22Rv1 (cell line): ENCODE results near the gene RPL22.

Experiments used
- H3K27ac ChIP-seq: fragments of 450-650 bp; 2 replicates; pipeline ENCODE4 v1.5.1; 2017
- ZFX ChIP-seq: fragments of 450-650 bp; IDR thresholded peaks from 2 replicates; pipeline ENCODE4 v1.6.1; 2017; ENCODE audit warnings: antibody characterized with exemption, borderline replicate concordance
- TF ChIP-seq, protein P1 (sequence below): fragments of 450-650 bp; IDR thresholded peaks from 2 replicates; pipeline ENCODE4 v1.5.1; 2017; ENCODE audit warnings: mild to moderate bottlenecking

The RPL22 gene

DNA sequence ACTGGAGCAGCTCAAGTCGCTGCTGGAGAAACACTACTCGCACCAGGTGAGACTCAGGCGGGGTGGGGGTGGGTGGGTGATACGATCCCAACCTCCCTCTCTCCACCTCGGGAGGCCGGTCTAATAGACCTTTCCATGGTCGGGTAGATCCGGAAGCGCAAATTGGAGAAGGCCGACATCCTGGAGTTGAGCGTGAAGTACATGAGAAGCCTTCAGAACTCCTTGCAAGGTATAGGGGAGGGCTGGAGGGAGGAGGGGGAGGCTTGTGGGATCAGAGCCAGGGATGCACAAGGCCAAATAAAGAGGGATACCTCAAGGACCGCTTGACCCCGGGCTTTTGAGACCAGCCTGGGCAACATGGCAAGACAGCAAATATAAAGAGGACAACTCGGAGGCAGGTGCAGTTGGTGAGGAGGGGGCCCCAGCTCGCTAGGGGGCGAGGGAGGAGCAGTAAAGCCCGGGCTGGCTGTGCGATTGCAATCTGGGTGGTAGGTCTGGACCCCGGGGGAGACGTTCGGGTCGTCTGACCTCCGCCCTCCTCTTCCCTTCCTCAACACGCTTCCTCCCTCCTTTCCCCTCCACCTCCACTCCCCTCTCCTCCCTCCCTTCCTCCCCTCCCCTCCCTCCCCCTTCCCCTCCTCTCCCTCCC, 45.1 kb upstream of the RPL22 start:
- H3K27ac ChIP-seq: no peak overlapping the region
- no peak for TF ChIP-seq ZFX
- TF ChIP-seq, protein P1, sequence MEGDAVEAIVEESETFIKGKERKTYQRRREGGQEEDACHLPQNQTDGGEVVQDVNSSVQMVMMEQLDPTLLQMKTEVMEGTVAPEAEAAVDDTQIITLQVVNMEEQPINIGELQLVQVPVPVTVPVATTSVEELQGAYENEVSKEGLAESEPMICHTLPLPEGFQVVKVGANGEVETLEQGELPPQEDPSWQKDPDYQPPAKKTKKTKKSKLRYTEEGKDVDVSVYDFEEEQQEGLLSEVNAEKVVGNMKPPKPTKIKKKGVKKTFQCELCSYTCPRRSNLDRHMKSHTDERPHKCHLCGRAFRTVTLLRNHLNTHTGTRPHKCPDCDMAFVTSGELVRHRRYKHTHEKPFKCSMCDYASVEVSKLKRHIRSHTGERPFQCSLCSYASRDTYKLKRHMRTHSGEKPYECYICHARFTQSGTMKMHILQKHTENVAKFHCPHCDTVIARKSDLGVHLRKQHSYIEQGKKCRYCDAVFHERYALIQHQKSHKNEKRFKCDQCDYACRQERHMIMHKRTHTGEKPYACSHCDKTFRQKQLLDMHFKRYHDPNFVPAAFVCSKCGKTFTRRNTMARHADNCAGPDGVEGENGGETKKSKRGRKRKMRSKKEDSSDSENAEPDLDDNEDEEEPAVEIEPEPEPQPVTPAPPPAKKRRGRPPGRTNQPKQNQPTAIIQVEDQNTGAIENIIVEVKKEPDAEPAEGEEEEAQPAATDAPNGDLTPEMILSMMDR: no peak

DNA sequence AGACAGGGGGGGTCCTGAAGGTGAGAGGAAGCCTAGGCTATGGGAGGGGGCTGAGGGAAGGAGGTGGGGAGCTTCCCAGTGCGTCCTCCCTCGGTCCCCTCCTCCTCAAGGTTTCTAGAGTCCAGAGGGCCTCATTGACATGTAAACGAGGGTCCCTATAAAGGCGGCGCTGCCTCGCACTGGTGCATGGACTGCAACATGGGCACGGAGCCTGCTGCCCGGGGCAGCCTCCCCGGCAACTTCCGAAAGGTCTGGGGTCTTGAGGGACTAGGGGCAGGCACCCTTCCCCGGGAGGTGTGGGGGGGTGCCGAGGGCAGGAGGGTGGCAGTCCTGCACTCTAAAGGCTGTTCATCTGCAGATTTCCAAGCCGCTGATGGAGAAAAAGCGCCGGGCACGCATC, 44.6 kb upstream of the RPL22 start, which contains the start of gene HES3:
HES3 (plus strand) TSS at position 187 of the 400 bp plus-strand sequence; CDS start at position 374, 187 bp downstream.
- no peak for TF ChIP-seq ZFX
- TF ChIP-seq, protein P1: no peak
- no peak within 1 kb of the TSS for H3K27ac ChIP-seq

DNA sequence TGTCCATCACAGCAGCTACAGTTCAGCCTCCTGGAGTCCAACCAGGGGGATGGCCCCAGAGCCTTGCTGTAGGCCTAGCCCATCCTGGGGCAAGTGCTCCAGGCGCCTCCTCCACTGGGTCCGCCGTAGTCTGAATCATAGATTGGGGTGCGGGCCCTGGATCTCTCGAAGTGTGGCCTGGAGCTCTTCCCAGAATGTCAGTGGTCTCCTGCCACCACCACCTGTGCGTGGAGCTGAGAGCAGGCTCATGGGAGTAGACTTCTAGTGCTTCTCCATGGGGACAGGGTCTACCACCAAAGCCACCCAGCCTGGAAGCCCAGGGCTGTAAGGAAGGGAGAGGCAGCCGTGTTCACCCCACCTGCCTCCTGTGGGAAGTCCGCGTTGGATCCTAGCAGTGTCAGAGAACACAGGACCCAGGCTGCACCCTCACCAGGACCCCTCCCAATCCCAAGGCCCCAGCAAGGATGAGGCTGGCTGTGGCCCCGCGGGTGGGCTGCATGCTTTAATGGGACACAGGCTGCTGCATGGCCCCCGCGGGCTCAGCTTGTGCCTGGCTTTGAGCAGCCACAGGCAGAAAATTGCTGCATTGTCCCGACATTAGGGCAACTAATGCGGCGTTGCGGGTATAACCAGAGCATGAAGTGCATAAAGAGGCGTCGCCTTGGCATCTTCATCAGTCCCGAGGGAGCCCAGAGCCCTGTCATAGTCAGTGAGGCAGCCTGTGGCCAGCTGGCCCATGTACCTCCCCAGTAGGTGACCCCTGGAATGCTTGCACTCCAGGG, 43.8 kb upstream of the RPL22 start:
- TF ChIP-seq, protein P1: no peak
- no peak for TF ChIP-seq ZFX
- no peak overlapping the region for H3K27ac ChIP-seq

DNA sequence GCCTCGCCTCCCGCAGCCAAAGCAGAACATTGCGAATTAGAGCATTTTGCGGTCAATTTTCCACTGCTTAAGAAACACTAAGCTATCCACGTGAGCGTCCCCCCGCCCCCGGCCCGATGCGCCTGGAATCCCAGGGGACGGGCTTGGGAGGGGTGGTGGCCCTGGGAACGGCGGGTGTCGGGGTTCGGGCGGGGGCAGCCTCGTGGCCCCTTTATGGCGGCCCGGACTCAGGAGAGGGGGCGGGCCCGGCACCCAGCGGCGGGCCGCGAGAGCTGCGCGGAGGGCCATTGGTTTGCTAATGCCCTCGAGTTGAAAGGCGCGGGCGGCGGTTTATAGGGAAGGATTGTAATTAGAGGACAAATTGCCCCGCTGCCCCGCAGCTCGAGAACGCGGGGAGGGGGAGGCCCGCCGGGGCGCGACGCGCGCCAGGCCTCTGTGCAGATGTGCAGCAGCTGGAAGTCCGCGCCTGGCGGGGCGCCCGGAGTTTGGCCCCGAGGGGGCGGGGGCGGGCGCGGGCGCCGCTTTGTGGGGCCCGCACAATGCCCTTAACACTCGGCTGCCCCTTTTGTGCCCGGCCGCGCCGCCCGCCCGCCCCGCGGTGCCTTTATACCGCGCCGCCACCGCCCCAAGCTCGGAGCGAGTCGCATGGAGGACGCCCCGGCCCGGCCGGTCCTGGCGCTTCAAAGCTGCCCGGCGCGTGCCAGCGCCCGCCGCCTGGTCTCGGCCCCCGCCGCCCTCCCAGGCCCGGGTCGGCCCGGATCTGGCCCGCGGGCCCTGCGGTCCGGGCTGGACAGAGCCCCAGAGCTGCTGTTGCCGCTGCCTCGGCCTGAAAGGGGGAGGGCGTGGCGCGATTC, 42.7 kb upstream of the RPL22 start:
- no peak overlapping the region for H3K27ac ChIP-seq
- TF ChIP-seq, protein P1: no peak
- no peak for TF ChIP-seq ZFX

DNA sequence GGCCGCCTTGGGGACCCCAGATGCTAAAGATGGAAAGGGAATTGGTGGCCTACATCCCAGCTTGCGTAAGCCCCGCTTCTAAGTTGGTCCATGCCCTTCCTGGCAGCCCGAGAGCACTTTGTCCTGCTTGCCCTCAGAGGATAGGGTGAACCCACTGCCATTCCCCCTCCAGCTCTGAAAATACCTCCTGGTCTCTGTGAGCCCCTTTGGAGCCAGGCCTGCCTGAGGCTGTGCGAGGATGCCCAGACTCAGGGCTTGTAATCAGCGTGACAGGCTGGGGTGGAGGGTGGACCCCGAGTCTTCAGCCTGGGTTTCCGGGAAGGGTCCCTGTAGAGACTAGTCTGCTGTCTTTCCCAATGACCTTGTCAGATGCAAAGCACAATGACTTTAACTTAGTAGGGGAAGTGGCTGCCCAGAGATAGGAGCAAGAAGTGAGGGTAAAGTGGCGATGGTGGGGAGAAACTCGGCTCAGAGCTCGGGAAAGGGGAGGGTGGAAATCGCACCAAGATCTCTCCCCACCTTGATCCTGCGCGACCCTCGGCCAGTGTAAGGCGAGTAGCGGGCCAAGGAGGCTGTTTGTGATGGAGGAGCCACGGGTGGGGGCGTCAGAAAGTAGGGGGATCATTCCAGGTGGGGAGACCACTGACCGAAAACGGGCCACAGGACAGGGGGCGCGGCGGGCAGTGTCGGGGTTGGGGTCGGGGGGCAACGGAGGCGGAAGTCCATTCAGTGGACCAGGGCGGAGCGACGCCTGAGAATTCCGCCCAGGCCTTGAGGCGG, 41.9 kb upstream of the RPL22 start:
- TF ChIP-seq, protein P1: no peak
- no peak for TF ChIP-seq ZFX
- no peak overlapping the region for H3K27ac ChIP-seq

DNA sequence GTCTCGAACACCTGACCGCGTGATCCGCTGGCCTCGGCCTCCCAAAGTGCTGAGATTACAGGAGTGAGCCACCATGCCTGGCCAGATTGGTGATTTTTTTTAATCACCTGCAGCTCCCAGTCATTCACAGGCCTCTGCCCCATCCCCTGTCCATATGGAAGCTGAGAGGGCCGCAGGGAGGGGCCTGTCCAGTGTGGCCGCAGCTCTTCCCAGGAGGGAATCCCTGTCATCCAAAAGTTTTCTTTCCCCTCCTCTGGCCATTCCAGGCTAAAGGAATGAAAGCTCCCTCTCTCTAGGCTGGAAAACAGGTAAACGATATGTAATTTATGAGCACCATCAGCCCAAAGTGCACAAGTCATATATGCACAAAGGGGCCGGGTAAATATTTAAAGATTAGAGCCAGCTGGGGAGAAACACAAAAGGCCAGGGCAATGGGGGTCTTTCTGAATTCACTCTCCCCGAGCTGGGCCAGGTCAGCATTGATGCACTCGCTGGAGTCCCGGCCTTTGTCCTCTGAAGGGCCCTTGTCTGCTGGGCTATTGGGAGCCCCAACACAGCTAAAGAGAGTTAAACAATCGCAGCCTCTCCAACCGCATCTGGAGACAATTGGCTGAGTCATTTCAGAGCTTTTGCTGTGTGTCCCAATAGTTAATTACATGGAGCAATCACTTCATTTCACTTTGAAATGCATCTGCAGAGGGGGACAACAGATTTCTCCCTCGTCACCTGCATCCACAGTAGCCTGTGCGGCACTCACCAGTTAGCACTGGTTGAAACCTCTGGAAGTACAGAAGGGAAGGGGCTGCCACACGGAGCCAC, 40.8 kb upstream of the RPL22 start:
- TF ChIP-seq, protein P1: no peak
- TF ChIP-seq ZFX: no peak
- H3K27ac ChIP-seq: no peak overlapping the region
